AG04449 (cell line): ENCODE results near the gene AGAP1.

ENCODE experiments used
- CTCF ChIA-PET: fragments of 350-600 bp; formaldehyde crosslinking; extraction: SDS; loops from one replicate; lab custom pipeline; 2021; ENCODE audit warnings: antibody characterized with exemption; lab: Yijun Ruan, JAX
- POLR2A ChIA-PET: fragments of 400-600, 350-600 bp; formaldehyde crosslinking; extraction: SDS; loops from one replicate; lab custom pipeline; 2020; ENCODE audit warnings: antibody characterized with exemption, inconsistent platforms; lab: Yijun Ruan, JAX
- DNase-seq: peaks from one replicate; pipeline ENCODE4 v3.0.0-alpha.2; 2010; ENCODE audit warnings: low read depth, low spot score
- H3K4me3 ChIP-seq: 2 replicates; pipeline ENCODE4 v1.5.1; 2011; ENCODE audit warnings: low read depth, mild to moderate bottlenecking, control low read depth, low read length
- TF ChIP-seq, protein P1 (sequence below): IDR thresholded peaks from one replicate; pipeline ENCODE4 v1.5.1; 2011; ENCODE audit warnings: mild to moderate bottlenecking, moderate library complexity, low read length, control low read depth, inconsistent platforms; ENCODE audit not compliant: insufficient read depth; ENCODE audit errors: missing control alignments

Gene AGAP1

DNA sequence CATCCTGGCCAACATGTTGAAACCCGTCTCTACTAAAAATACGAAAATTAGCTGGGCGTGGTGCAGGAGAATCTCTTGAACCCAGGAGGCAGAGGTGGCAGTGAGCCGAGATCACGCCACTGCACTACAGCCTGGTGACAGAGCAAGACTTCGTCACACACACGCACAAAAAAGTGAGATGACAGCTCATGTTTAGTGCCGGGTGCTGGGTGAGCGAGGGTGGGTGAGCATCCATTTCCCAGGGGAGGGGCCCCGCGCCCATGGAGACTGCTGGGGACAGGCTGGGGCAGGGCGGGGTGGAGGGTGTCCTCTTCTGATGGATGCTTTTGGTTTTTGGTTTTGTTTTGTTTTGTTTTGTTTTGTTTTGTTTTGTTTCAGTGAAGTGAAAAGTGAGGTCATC is 467.9 kb downstream of the AGAP1 start:
- TF ChIP-seq, protein P1, sequence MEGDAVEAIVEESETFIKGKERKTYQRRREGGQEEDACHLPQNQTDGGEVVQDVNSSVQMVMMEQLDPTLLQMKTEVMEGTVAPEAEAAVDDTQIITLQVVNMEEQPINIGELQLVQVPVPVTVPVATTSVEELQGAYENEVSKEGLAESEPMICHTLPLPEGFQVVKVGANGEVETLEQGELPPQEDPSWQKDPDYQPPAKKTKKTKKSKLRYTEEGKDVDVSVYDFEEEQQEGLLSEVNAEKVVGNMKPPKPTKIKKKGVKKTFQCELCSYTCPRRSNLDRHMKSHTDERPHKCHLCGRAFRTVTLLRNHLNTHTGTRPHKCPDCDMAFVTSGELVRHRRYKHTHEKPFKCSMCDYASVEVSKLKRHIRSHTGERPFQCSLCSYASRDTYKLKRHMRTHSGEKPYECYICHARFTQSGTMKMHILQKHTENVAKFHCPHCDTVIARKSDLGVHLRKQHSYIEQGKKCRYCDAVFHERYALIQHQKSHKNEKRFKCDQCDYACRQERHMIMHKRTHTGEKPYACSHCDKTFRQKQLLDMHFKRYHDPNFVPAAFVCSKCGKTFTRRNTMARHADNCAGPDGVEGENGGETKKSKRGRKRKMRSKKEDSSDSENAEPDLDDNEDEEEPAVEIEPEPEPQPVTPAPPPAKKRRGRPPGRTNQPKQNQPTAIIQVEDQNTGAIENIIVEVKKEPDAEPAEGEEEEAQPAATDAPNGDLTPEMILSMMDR = no peak
- H3K4me3 ChIP-seq = no peak overlapping the region
- no peak for DNase-seq
- ChIA-PET POLR2A (no interaction called here), CTCF (no interaction called here)

DNA sequence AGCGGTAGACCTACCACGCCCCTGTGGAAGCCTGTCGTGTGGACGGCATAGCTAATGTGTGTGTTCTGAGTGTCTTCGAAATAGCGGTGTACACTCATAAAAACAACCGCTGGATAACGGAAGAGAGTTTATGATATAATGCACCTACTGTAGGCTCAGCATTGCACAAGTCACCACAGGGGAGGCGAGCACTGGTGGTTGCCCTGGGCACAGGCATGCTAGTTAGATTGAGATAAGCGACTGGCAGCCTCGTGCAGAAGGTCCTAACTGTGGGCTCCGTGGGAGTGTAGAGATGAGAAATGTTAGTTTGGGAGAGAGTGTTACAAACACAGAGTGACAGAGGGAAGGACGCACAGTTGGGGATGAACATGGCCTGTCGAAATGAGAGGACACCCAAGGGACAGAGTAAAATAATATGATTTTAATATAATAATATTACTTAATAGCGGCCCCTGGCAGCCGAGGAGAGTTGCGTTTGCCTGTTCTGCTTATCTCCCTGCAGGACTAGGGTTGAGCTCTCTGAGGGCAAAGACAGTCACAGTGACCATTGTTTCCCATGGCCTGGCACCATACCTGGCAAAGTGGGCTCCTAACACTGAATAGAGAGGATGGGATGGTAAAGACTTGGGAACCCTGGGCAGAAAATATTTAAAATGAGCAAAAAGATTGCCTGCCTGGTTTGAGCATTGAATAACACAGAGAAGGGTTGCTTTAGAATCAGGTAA is 470.2 kb downstream of the AGAP1 start:
- CTCF ChIA-PET = no interaction called here
- H3K4me3 ChIP-seq = no peak overlapping the region
- POLR2A ChIA-PET = no interaction called here

DNA sequence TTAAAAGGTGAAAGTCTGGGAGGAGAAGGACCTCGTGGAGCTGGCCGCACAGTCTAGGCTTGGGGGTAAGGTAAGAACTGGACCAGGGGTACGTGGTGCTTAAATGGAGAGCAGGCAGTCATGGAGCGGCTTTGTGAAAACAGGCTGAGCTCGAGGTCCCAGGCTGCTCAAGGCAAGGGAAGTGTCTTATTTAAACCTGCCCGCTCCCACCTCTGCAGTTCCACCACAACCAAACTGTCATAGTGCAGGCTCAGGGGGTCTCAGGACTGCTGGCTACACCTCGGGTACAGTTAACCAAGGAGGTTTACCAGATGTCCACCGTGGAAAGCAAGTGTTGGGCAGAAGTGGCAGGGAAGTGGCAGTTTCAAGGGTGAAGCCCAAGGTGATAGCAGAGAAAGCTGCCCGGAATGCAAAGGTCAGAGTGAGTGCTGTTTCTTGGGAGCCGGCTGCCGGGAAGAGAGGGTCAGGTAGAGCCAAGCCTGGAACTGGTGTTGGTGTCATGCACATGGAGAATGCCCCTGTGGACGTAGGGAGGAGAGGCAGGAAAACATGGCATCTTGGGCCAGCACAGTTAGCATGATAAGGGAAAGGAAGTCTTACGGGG is 471.0 kb downstream of the AGAP1 start:
- ChIA-PET POLR2A (no interaction called here), CTCF (no interaction called here)
- TF ChIP-seq, protein P1 = no peak
- no peak overlapping the region for H3K4me3 ChIP-seq
- DNase-seq = no peak

More for the DNA sequence above, 470.2 kb downstream of the AGAP1 start:
- no peak for DNase-seq
- TF ChIP-seq, protein P1 = no peak

DNA sequence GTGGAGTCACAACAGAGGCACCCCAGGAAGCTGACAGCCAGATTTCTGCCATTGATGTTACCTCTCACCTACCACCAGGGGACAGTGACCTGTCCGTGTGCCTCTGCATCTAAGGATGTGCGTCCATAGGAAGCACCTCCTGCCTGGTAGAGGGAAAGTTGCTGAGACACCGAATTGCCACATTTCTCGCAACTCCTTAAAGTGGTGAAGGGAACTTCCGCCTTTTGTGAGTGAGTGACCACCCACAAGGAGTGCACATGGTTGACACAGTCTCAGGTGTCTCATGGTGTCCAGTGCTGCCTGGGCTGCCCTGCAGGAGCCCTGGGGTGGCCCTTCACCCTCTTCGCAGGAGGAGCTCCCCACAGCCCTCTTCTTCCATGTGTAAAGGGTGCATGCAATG is 472.6 kb downstream of the AGAP1 start:
- ChIA-PET POLR2A (no interaction called here), CTCF (no interaction called here)
- no peak overlapping the region for H3K4me3 ChIP-seq
- DNase-seq = no peak
- TF ChIP-seq, protein P1 = no peak

DNA sequence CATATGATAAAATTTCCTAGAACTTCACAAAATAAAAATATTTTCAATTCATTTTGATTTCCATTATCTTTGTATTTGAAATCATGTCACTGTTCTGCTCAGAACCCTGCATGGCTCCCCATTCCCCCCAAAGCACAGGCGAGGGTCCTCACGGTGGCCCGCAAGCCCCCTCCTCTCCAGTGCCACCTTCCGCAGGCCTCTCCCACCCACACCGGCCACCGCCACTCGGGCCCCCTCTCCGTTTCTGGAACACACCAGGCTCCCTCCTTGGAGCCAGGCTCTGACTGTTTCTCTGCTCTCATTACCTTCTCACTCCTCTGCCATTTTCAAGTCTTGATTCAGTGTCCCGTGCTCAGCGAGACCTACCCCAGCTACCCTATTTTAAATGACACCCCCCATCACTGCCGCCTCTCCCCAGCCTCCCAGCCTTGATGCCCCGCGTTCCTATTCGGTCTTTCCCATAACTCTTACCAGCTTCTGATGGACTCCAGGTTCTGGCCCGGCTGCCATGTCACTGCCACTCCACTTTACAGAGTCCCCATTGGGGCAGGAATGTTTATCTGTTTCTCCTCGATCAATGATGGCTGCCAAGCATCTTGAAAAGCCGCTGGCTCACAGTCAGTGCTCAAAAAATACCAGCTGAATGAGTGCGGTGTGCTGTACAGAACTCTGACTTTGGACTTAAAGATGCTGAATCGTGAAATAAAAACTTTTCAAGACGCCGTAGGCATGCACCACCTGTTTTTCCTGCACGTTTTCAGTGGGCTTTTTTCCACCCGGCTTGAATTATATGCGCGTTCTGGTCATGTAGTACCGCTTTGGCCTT is 473.3 kb downstream of the AGAP1 start:
- CTCF ChIA-PET = no interaction called here
- H3K4me3 ChIP-seq = no peak overlapping the region
- TF ChIP-seq, protein P1 = no peak
- no peak for DNase-seq
- POLR2A ChIA-PET = no interaction called here

DNA sequence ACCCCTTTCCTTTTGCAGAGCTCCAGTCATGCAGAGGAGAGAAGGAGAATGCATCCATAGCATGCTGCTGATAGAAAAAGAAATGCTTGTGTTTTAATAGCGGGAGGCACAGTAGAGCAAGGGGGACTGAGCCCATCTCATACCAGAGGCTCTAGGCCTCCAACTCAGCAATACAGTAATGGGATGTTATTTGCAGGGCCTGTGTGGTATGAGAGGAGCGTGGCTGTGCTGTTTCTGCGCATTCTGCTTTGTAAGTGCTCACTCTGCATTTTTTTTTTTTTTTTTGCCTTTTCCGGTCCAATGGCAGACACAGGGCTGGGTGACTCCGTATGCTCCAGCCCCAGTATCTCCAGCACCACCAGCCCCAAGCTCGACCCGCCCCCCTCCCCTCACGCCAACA is 474.3 kb downstream of the AGAP1 start:
- POLR2A ChIA-PET = no interaction called here
- TF ChIP-seq, protein P1 = no peak
- no peak overlapping the region for H3K4me3 ChIP-seq
- DNase-seq = no peak
- CTCF ChIA-PET = no interaction called here
